GM11168 (cell line): ENCODE measurements around the gene APOA4.

Experiments
- in situ Hi-C: fragments of 300-500 bp; cut with MboI; formaldehyde crosslinking; loops from one replicate; pipeline ENCODE4 v1.12.0; 2022; ENCODE audit warnings: low sequenced_read_pairs; ENCODE audit not compliant: unreplicated experiment

Gene APOA4

DNA sequence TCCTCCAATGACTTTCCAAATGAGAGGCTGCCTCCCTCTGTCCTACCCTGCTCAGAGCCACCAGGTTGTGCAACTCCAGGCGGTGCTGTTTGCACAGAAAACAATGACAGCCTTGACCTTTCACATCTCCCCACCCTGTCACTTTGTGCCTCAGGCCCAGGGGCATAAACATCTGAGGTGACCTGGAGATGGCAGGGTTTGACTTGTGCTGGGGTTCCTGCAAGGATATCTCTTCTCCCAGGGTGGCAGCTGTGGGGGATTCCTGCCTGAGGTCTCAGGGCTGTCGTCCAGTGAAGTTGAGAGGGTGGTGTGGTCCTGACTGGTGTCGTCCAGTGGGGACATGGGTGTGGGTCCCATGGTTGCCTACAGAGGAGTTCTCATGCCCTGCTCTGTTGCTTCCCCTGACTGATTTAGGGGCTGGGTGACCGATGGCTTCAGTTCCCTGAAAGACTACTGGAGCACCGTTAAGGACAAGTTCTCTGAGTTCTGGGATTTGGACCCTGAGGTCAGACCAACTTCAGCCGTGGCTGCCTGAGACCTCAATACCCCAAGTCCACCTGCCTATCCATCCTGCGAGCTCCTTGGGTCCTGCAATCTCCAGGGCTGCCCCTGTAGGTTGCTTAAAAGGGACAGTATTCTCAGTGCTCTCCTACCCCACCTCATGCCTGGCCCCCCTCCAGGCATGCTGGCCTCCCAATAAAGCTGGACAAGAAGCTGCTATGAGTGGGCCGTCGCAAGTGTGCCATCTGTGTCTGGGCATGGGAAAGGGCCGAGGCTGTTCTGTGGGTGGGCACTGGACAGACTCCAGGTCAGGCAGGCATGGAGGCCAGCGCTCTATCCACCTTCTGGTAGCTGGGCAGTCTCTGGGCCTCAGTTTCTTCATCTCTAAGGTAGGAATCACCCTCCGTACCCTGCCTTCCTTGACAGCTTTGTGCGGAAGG is 9.5 kb upstream of the APOA4 start:
- in situ Hi-C loops: no loop called here

DNA sequence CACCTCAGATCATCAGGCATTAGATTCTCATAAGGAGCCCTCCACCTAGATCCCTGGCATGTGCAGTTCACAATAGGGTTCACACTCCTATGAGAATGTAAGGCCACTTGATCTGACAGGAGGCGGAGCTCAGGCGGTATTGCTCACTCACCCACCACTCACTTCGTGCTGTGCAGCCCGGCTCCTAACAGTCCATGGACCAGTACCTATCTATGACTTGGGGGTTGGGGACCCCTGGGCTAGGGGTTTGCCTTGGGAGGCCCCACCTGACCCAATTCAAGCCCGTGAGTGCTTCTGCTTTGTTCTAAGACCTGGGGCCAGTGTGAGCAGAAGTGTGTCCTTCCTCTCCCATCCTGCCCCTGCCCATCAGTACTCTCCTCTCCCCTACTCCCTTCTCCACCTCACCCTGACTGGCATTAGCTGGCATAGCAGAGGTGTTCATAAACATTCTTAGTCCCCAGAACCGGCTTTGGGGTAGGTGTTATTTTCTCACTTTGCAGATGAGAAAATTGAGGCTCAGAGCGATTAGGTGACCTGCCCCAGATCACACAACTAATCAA is 8.8 kb upstream of the APOA4 start:
- in situ Hi-C loops: no loop called here

DNA sequence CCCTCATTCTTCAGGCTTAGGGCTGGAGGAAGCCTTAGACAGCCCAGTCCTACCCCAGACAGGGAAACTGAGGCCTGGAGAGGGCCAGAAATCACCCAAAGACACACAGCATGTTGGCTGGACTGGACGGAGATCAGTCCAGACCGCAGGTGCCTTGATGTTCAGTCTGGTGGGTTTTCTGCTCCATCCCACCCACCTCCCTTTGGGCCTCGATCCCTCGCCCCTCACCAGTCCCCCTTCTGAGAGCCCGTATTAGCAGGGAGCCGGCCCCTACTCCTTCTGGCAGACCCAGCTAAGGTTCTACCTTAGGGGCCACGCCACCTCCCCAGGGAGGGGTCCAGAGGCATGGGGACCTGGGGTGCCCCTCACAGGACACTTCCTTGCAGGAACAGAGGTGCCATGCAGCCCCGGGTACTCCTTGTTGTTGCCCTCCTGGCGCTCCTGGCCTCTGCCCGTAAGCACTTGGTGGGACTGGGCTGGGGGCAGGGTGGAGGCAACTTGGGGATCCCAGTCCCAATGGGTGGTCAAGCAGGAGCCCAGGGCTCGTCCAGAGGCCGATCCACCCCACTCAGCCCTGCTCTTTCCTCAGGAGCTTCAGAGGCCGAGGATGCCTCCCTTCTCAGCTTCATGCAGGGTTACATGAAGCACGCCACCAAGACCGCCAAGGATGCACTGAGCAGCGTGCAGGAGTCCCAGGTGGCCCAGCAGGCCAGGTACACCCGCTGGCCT is 7.2 kb upstream of the APOA4 start:
- in situ Hi-C loops: no loop called here

DNA sequence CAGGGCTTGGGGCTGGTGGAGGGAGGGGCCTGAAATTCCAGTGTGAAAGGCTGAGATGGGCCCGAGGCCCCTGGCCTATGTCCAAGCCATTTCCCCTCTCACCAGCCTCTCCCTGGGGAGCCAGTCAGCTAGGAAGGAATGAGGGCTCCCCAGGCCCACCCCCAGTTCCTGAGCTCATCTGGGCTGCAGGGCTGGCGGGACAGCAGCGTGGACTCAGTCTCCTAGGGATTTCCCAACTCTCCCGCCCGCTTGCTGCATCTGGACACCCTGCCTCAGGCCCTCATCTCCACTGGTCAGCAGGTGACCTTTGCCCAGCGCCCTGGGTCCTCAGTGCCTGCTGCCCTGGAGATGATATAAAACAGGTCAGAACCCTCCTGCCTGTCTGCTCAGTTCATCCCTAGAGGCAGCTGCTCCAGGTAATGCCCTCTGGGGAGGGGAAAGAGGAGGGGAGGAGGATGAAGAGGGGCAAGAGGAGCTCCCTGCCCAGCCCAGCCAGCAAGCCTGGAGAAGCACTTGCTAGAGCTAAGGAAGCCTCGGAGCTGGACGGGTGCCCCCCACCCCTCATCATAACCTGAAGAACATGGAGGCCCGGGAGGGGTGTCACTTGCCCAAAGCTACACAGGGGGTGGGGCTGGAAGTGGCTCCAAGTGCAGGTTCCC is 6.5 kb upstream of the APOA4 start, which contains the start of gene APOC3:
TSS of gene APOC3 (plus strand) at position 383 of the 659 bp plus-strand sequence. CDS start 676 bp downstream, outside the sequence.
- in situ Hi-C loops: no loop called here

DNA sequence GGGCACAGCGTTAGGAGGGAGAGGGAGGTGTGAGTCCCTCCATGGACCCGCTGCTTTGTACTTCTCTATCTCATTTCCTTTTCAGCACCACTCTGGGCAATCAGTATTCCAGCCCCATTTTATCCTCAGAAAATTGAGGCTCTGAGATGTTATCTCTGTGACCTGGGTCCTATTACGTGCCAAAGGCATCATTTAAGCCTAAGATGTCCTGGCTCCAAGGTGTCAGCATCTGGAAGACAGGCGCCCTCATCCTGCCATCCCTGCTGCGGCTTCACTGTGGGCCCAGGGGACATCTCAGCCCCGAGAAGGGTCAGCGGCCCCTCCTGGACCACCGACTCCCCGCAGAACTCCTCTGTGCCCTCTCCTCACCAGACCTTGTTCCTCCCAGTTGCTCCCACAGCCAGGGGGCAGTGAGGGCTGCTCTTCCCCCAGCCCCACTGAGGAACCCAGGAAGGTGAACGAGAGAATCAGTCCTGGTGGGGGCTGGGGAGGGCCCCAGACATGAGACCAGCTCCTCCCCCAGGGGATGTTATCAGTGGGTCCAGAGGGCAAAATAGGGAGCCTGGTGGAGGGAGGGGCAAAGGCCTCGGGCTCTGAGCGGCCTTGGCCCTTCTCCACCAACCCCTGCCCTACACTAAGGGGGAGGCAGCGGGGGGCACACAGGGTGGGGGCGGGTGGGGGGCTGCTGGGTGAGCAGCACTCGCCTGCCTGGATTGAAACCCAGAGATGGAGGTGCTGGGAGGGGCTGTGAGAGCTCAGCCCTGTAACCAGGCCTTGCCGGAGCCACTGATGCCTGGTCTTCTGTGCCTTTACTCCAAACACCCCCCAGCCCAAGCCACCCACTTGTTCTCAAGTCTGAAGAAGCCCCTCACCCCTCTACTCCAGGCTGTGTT is 5.8 kb upstream of the APOA4 start:
- in situ Hi-C loops: no loop called here

DNA sequence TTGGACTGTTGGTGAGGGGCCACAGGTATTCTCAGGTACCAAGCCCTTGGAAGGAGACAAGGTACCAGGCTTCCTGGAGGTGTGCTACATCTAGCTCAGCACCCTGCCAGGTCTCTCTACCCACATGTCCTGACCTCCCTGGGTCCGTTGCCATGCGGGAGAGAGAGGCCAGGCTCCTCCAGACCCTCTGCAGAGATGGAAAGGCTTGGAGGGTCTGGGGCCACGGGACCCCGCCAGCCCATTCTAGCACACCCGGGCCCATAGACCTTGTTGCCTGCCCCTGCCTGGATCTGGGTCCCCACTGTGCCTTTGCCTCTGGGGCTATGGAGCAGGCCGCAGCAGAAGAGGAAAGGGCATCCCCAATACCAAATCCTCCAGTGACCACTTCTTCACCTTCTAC is 4.4 kb upstream of the APOA4 start:
- in situ Hi-C loops: no loop called here

DNA sequence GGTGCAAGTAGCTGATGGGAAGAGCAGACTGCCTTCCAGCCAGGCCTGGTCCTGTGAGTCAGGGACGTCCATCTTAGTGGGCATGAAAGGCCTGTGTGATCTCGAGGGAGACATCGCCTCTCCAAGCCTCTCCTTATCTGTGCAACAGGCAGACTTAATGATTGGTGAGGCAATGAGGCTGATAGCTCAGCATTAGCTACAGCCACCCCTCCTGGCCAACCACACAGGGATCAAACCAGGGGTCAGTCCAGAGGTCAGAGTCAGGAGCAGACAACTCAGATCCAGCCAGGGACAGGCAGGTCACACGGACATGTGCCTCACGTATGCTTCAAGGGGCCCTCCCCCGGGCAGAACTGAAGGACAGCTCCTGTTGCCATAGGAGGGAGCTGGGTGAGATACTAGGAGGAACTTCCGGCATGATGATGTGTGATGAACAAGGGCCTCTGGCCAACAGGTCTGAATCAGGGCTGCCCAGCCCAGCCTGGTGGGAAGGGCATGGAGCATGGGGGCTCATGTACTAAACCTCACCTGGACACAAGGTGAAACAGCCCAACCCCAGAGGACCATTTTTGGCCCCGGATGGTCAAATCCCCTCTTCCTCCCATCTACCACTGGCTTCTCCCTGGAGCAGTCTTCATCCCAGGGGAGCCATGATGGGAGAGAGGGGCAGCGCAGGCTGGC is 3.8 kb upstream of the APOA4 start:
- in situ Hi-C loops: no loop called here

DNA sequence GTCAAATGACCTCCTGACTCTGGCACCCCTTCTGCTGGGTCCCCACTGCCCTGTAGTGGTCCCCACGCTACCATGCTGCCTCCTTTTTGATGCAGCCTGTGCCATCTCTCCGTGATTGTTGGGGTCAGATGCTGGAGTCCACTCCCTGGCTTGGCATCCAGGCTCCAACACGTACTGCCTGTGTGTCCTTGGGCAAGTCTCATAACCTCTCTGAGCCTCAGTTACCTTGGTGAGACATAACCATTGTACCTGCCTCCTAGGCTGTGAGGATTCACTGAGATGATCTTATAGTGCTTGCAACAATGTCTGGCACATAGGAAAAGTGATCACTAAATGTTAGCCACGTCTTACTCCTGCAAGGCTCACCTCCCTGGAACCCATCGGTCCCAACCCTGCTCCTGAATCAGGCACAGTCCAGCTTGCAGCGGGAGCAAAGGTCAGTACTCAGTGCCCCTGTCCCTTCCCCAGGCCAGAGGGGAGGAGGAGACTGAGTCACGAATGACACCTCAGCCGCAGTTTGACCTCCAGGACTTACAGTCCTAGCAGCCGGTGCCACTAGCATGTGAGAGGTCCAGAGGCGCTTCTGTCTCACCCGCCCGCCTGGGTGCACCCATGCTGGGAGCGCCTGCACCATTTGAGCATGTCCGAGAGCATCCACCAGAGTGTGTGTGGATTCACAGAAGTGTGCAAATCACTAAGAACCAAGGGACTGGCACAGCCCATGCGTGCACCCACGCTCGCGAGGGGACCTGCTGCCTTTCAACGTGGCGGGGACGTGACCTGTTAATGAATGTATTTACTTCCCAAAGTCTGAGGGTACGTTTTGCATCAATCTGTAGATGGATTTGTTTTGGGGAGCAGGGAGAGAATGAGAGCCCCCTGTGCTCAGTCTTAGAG is 3.0 kb upstream of the APOA4 start:
- in situ Hi-C loops: no loop called here

DNA sequence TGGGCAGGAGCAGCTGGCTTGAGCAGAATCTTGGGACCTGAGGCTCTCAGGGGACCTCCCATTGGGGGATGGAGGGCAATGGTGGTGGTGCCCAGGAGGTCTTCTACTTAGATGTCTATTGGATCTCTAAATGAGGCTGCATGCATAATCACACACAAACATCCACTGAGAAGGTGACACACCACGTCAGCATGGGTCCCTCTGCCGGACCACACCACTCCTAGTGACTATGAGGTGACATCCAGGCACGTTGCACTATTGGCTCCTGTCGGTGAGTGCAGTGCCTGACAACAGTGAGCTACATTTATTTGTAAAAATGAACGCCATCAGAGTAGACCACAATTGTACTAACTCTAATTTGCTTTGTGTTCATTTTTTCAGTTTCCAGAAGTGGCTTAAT is 2.3 kb upstream of the APOA4 start:
- in situ Hi-C loops: no loop called here

DNA sequence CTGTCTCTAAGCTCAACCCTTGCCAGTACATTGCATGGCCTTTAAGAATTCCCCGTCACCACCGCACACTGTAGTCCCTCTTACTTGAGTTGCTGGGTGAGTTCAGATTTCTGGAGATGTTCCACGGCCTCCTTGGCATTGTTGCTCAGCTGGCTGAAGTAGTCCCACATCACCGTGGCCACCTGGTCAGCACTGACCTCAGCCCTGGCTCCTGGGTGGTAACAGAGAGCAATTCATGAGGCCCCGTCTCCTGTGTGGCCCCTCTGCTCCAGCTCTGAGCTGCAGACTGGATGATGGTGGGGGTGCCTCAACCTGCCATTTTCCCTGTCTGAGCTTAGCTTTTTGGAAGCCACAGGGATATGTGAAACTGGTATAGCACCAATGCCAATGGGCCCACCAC is 529 bp downstream of the APOA4 start:
- in situ Hi-C loops: no loop called here

DNA sequence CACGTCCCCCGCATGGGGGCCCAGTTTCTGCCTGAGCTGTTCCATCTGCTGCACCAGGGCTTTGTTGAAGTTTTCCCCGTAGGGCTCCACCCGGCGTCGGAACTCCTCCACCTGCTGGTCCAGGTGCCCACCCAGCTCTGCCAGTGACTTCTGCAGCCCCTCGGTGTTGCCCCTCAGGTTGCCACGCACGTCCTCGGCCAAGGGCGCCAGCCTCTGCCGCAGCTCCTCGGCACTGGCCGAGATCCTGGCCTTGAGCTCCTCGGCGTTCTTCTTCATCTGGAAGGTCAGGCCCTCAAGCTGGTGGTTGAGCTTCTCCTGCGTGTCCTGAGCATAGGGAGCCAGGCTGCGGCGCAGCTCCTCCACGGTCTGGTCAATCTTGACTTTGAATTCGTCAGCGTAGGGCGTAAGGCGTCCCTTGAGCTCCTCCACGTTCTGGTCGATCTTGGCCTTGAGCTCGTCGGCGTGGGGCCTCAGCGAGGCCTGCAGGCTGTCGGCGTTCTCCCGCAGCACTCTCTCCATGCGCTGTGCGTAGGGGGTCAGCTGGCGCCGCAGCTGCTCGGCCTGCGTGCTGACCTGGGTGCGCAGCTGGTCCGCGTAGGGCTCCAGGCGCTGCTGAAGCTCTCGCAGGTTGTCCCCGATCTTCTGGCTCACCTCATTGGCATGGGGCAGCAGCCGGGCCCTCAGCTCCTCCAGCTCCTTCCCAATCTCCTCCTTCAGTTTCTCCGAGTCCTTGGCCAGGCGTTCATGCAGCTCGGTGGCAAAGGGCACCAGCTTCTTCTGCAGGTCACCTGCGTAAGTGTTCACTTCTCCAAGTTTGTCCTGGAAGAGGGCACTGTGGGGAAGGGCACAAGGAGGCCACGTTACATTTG is 1.8 kb downstream of the APOA4 start:
- in situ Hi-C loops: no loop called here

DNA sequence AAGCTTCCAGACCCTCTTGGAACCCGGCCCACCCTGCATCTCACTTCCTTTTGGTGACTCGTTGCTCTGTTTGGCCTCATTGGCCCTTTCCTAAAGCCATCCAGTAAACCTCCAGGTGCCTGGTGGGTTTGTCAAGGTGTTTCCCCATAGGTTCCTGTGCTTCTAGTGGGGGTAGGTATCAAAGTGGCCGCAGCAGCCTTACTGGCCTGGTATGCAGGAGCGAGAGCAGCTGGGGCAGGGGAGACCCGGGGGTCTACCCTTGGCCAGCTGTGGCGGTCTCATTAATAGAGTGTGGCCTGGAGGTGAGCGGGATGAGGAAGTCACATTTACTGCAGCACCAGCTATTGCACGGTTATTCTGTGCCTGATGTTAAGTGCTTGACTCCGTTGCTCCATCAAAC is 4.1 kb downstream of the APOA4 start:
- in situ Hi-C loops: no loop called here

DNA sequence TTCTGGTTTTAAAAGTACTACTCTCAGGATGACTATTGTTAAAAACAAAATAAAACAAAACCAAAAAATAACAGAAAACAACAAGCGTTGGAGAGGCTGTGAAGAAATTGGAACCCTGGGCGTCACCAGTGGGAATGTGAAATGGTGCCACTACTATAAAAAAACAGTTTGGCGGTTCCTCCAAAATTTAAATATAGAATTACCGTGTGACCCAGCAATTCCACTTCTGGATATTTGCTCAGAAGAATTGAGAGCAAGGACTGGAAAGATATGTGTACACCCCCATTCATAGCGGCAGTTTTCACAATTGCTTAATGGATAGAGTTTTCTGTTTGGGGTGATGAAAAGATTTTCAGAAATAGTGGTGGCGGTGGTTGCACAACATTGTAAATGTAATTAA is 8.6 kb downstream of the APOA4 start:
- in situ Hi-C loops: no loop called here

DNA sequence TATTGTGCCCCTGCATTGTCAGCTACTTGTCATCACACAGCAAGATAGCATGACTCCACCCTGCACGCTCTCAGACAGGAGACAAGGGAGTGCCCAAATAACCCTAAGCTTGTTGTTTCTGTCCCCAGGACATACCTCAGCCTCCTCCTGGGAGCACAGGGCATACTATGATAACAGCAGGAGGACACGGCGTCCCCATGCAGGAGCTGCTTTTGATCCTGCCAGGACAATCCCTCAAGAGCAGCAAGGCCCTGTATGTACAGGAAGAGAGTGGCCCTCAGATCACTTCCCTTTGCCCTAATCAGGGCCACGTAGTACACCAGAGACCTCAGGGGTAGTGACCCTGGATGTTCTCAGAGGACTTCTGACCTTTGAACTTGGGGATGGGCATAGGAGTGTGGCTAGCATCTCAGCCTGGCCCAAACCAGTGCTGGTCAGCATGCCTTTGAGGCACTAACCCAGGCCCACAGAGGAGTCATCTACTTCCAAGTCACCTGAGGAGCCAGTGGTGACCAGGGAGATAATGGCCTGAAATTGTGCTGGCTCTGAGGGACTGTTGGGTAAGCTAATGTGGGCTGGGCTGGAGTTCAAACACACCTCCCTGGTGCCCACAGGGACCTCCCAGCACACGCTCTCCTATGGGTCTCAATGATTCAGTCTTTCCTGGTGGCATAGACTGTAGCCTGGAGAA is 9.2 kb downstream of the APOA4 start:
- in situ Hi-C loops: no loop called here

DNA sequence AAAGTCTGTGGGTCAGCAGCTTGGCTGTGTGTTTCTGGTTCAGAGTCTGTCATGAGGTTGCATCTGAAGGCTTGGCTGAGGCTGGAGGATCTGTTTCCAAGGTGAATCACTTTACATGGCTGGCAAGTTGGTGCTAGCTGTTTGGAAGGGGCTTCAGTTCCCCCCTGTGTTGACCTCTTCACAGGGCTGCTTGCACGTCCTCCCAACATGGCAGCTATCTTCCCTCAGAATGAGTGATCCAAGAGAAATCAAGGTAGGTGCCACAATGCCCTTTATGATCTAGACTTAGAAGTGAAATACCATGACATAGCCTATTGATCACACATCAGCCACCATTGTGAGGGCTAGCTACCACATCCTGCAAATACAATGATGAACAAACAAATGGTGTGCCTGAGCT is 9.9 kb downstream of the APOA4 start:
- in situ Hi-C loops: no loop called here

DNA sequence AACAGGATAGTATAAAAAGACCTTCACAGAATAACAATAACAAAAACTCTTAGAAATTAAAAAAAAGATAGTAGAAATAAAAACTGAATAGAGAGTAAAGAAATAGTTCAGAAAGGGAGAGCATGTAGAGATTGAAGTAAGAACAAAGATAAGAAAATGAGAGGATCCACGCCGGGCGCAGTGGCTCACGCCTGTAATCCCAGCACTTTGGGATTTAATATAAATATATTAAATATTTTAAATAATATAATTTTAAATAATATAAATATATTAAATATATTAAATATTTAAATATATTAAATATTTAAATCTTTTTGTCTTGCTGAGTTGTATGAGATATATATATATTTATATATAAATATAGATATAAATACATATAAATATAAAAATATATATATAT is 11.0 kb downstream of the APOA4 start:
- in situ Hi-C loops: no loop called here

DNA sequence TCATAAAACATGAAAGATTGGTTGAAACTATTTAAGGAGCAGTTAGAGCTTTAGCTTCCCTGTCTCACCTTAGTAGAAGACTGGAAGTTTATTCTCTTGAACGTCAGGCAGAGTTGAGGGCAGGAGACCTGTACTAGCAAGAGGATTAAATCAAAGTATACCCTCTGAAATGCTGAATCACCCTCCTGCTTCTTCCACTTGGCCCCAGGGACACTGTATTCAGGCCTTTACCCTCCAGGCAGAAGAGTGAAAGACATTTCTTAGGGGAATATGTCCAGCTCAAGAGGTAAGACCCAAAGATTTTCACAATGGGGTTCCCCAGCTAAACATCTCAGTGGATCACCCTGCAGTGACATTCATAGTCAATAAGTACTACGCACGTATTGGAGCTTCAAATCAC is 11.9 kb downstream of the APOA4 start:
- in situ Hi-C loops: no loop called here
